Measurements from ENCODE around the gene CDKN1C.

CDKN1C gene

DNA sequence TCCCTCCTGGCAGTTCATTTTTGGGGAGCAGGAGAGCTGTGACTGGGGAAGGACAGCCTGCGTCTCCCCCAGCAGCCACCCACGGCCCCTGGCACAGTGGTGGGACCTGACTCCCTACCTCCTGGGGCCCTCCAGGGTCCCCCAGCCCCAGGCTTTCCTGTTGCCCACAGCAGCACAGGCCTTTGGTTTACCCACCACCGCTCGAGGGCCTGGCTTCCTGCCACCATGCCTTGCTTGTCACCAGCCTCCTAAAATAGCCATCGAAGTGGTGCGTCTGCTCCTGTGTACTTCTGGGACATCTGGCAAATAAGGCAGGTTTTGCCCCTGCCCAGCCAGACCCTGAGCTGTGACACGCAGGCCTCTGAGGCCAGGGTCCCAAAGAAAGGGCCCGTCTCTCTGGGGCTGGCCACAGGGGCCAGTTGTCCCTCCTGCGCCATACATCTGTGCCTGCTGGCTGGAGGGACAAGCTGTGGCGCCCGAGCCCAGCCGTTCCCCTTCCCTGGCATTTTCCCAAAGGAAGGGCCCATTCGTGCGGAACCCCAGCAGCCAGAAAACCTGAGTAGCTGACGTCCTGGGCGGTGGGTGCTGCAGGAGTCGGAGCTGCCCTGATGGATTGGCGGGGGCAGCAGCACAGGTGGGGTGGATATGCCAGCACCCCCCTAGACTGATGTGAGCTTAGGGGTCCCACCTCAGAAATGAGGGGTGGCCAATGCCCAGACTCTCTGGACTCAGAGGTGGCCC lies 29.1 kb upstream of the CDKN1C start:
- H3K79me2 ChIP-seq (ENCODE audit: low read length): no peaks in the 10 kb centered on the region
- peaks cover 8% of the 10 kb centered on the region for H3K27me3 ChIP-seq (replicated peaks; ENCODE audit: insufficient read depth, low read length)
- H3K9me3 ChIP-seq (replicated peaks; ENCODE audit: insufficient read depth, low read length): no peaks in the 10 kb centered on the region
- H3K27ac ChIP-seq (ENCODE audit: low read length): no peak overlapping the region
- no peaks in the 10 kb centered on the region for H3K9me2 ChIP-seq (replicated peaks; ENCODE audit: insufficient read depth, low read length)
- H4K20me1 ChIP-seq (ENCODE audit: insufficient read depth, low read length): no peaks in the 10 kb centered on the region
- no peaks in the 10 kb centered on the region for H3K36me3 ChIP-seq (replicated peaks; ENCODE audit: insufficient read depth, low read length)
- H3K4me2 ChIP-seq (ENCODE audit: low read depth, low read length): no peak overlapping the region
- no peak overlapping the region for H2AFZ ChIP-seq (ENCODE audit: low read length)
- H3F3A ChIP-seq (ENCODE audit: insufficient read depth, low read length): no peaks in the 10 kb centered on the region
- TF ChIP-seq EZH2phosphoT487 (IDR thresholded peaks at IDR 0.05; ENCODE audit: low read length): no peak
- no peak for TF ChIP-seq CTCF (IDR thresholded peaks at IDR 0.05; ENCODE audit: low read length)
- DNase-seq: no peak
- H3K4me1 ChIP-seq (ENCODE audit: low read length): no peaks in the 10 kb centered on the region; the same call in 1 of the 2 replicates
- H3K4me3 ChIP-seq (ENCODE audit: low read length): no peak overlapping the region
- H3K9ac ChIP-seq (ENCODE audit: low read length): no peak overlapping the region

DNA sequence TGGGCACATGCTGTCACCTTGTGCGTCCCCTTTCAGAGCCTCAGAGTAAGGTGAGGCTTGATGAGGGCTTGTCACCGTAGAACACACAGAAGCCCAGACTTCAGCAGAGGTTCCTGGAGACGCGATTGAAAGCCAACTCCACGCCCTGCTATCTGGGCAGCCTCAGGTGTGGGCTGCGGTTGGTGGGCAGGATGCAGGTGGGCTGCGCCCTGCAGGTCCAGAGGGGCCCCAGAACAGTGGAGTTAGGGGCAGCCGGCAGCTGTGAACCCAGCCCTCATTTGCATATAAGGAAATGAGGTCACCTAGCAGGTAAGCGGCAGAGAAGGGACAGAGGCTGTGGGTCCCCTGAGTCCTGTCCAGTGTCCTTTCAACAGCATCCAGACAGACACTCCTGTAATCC lies 28.2 kb upstream of the CDKN1C start:
- Histone ChIP-seq H3K4me2 (ENCODE audit: low read depth, low read length) (no peak overlapping the region), H3K79me2 (ENCODE audit: low read length) (no peaks in the 10 kb centered on the region), H3K9me3 (replicated peaks; ENCODE audit: insufficient read depth, low read length) (no peaks in the 10 kb centered on the region), H3K9ac (ENCODE audit: low read length) (no peak overlapping the region), H2AFZ (ENCODE audit: low read length) (no peak overlapping the region), H4K20me1 (ENCODE audit: insufficient read depth, low read length) (no peaks in the 10 kb centered on the region), H3K36me3 (replicated peaks; ENCODE audit: insufficient read depth, low read length) (no peaks in the 10 kb centered on the region), H3K27me3 (replicated peaks; ENCODE audit: insufficient read depth, low read length) (no peaks in the 10 kb centered on the region), H3K4me3 (ENCODE audit: low read length) (no peak overlapping the region), H3K4me1 (ENCODE audit: low read length) (no peaks in the 10 kb centered on the region; the same call in 1 of the 2 replicates), H3K27ac (ENCODE audit: low read length) (no peak overlapping the region), H3K9me2 (replicated peaks; ENCODE audit: insufficient read depth, low read length) (no peaks in the 10 kb centered on the region), H3F3A (ENCODE audit: insufficient read depth, low read length) (no peaks in the 10 kb centered on the region)
- no peak for DNase-seq
- TF ChIP-seq CTCF (IDR thresholded peaks at IDR 0.05; ENCODE audit: low read length) (no peak), EZH2phosphoT487 (IDR thresholded peaks at IDR 0.05; ENCODE audit: low read length) (no peak), EZH2 (optimal IDR thresholded peaks at IDR 0.05; ENCODE audit: low read depth, low read length) (no peak)

DNA sequence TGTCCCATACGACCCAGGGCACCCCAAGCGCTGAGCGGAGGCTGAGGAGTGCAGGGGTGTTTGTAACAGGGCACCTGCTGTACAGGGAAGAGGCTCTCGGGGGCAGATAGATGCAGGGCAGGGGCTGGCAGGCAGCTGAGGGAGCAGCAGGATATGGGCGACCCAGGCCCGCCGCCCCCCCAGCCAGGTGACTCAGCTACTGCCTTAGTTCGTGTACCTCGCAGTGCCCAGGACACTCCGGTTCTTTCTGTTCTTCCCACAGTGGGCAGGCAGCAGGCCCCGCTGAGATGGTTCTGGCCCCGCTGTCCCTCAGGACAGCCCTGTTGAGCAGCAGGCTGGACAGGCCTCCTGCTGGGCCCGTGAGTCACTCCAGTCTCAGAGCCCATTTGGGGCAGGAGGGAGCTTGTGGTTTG lies 27.4 kb upstream of the CDKN1C start:
- no peaks in the 10 kb centered on the region for H3K36me3 ChIP-seq (replicated peaks; ENCODE audit: insufficient read depth, low read length)
- H3K9ac ChIP-seq (ENCODE audit: low read length): no peak overlapping the region
- no peak overlapping the region for H3K4me3 ChIP-seq (ENCODE audit: low read length)
- no peak overlapping the region for H3K4me2 ChIP-seq (ENCODE audit: low read depth, low read length)
- no peaks in the 10 kb centered on the region for H4K20me1 ChIP-seq (ENCODE audit: insufficient read depth, low read length)
- no peaks in the 10 kb centered on the region for H3K79me2 ChIP-seq (ENCODE audit: low read length)
- H3K27ac ChIP-seq (ENCODE audit: low read length): no peak overlapping the region
- H3K4me1 ChIP-seq (ENCODE audit: low read length): no peaks in the 10 kb centered on the region; the same call in 1 of the 2 replicates
- DNase-seq: no peak
- H3K9me2 ChIP-seq (replicated peaks; ENCODE audit: insufficient read depth, low read length): no peaks in the 10 kb centered on the region
- H3F3A ChIP-seq (ENCODE audit: insufficient read depth, low read length): no peaks in the 10 kb centered on the region
- no peaks in the 10 kb centered on the region for H3K9me3 ChIP-seq (replicated peaks; ENCODE audit: insufficient read depth, low read length)
- no peak for TF ChIP-seq CTCF (IDR thresholded peaks at IDR 0.05; ENCODE audit: low read length)
- no peak for TF ChIP-seq EZH2 (optimal IDR thresholded peaks at IDR 0.05; ENCODE audit: low read depth, low read length)
- no peak for TF ChIP-seq EZH2phosphoT487 (IDR thresholded peaks at IDR 0.05; ENCODE audit: low read length)
- no peaks in the 10 kb centered on the region for H3K27me3 ChIP-seq (replicated peaks; ENCODE audit: insufficient read depth, low read length)
- H2AFZ ChIP-seq (ENCODE audit: low read length): no peak overlapping the region

Data from MM.1S (cell line).